ENCODE measurements around the gene PPP1R1C.

DNA sequence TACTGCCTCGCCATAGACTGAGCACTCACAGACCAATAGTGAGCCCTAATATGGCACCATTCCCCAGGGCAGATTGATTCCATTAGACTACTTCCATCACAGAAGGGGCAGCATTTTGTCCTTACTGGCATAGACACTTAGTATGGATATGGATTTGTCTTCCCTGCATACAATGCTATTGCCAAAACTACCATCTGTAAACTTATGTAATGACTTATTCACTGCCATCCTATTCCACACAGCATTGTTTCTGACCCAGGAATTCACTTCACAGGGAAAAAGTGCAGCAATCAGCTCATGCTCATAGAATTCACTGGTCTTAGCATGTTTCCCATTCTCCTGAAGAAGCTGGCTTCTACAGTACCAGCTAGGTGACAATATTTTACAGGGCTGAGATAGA, 179.0 kb downstream of the PPP1R1C start:
- TF ChIP-seq, protein P1, sequence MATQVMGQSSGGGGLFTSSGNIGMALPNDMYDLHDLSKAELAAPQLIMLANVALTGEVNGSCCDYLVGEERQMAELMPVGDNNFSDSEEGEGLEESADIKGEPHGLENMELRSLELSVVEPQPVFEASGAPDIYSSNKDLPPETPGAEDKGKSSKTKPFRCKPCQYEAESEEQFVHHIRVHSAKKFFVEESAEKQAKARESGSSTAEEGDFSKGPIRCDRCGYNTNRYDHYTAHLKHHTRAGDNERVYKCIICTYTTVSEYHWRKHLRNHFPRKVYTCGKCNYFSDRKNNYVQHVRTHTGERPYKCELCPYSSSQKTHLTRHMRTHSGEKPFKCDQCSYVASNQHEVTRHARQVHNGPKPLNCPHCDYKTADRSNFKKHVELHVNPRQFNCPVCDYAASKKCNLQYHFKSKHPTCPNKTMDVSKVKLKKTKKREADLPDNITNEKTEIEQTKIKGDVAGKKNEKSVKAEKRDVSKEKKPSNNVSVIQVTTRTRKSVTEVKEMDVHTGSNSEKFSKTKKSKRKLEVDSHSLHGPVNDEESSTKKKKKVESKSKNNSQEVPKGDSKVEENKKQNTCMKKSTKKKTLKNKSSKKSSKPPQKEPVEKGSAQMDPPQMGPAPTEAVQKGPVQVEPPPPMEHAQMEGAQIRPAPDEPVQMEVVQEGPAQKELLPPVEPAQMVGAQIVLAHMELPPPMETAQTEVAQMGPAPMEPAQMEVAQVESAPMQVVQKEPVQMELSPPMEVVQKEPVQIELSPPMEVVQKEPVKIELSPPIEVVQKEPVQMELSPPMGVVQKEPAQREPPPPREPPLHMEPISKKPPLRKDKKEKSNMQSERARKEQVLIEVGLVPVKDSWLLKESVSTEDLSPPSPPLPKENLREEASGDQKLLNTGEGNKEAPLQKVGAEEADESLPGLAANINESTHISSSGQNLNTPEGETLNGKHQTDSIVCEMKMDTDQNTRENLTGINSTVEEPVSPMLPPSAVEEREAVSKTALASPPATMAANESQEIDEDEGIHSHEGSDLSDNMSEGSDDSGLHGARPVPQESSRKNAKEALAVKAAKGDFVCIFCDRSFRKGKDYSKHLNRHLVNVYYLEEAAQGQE (IDR thresholded peaks at IDR 0.05; ENCODE audit: insufficient read depth in 1 of 2, low read depth in 2 of 2, low read length in 2 of 2): no peak
- TF ChIP-seq POLR2AphosphoS5 (IDR thresholded peaks at IDR 0.05; ENCODE audit: low read depth, low read length) (no peak), SIN3A (IDR thresholded peaks at IDR 0.05; ENCODE audit: borderline replicate concordance, insufficient read depth, low read length) (no peak)

All from PFSK-1 (cell line).